Kasumi-1 (cell line): ENCODE data around the gene ARL16.
A peak's percentile ranks its signal among the peaks of the same experiment; 100 is the strongest.

Source experiments
- DNase-seq, 2 experiments: peaks; one replicate each; lab custom pipeline; 2025; lab: John Stamatoyannopoulos, UW

ARL16 gene

GRCh38 chr17:81644496-81644895 lies 39.1 kb downstream of the ARL16 start:
- no peak for DNase-seq

- no peak for DNase-seq
These were observed 41.6 kb downstream of the ARL16 start for GRCh38 chr17:81641825-81642489.

- DNase-seq = no peak
These were observed 43.6 kb downstream of the ARL16 start for GRCh38 chr17:81640011-81640410.

GRCh38 chr17:81638683-81639082 lies 44.9 kb downstream of the ARL16 start:
- DNase-seq = no peak

- DNase-seq = peak; percentile 86 to 87
These were observed 46.9 kb downstream of the ARL16 start, which contains the start of the genes NPLOC4 and TSPAN10 for GRCh38 chr17:81636505-81637288. TSS of gene NPLOC4 (minus strand) at chr17:81637112. CDS start at chr17:81636930, 182 bp downstream. TSS of gene TSPAN10 (plus strand) at chr17:81637196. CDS start at chr17:81642413, 5,217 bp downstream.

- peak; percentile 28 to 45 for DNase-seq
These were observed 47.6 kb downstream of the ARL16 start for GRCh38 chr17:81635973-81636504.

- no peak for DNase-seq
These were observed 48.2 kb downstream of the ARL16 start for GRCh38 chr17:81635431-81635830.

- DNase-seq = no peak
These were observed 52.1 kb downstream of the ARL16 start for GRCh38 chr17:81631482-81631881.
